CD4-positive, alpha-beta T cell treated with Interleukin-4 for 1 hour (primary cell): ENCODE results near the gene CATSPER4.
A peak's percentile ranks its signal among the peaks of the same experiment; 100 is the strongest.

ENCODE experiments used
- DNase-seq, 2 donors: peaks; one replicate each; pipeline ENCODE4 v3.0.0-alpha.2; 2020 to 2022

CATSPER4 gene

GRCh38 chr1:26190373-26190987, at the start of gene CATSPER4:
Gene CATSPER4, plus strand, starts transcription at chr1:26190602. Its CDS starts 26 bp downstream, at chr1:26190628.
- peak in 1 of 2 donors; percentile 35 for DNase-seq

- no peak for DNase-seq
Observed at GRCh38 chr1:26142159-26142558, 48.2 kb upstream of the CATSPER4 start.

GRCh38 chr1:26145041-26145959, 45.1 kb upstream of the CATSPER4 start:
- peak; percentile 77 to 79 for DNase-seq

- no peak for DNase-seq
Observed at GRCh38 chr1:26145960-26146294, 44.5 kb upstream of the CATSPER4 start.

GRCh38 chr1:26148887-26149286, 41.5 kb upstream of the CATSPER4 start:
- DNase-seq, result no peak

GRCh38 chr1:26153966-26154532, 36.4 kb upstream of the CATSPER4 start:
- DNase-seq, result no peak

- DNase-seq, result no peak
Observed at GRCh38 chr1:26154750-26155149, 35.7 kb upstream of the CATSPER4 start.

GRCh38 chr1:26155370-26156284, 34.8 kb upstream of the CATSPER4 start:
- DNase-seq, result no peak

GRCh38 chr1:26156285-26157038, 33.9 kb upstream of the CATSPER4 start:
- no peak for DNase-seq

GRCh38 chr1:26158271-26158907, 32.0 kb upstream of the CATSPER4 start:
- no peak for DNase-seq

- DNase-seq, result no peak
Observed at GRCh38 chr1:26158908-26159742, 31.3 kb upstream of the CATSPER4 start, which contains the start of gene FAM110D. Gene FAM110D, plus strand, starts transcription at chr1:26159079. Its CDS starts 2,213 bp downstream, at chr1:26161292.

GRCh38 chr1:26159743-26160039, 30.7 kb upstream of the CATSPER4 start:
- DNase-seq, result no peak

- no peak for DNase-seq
Observed at GRCh38 chr1:26160527-26161414, 29.6 kb upstream of the CATSPER4 start.

GRCh38 chr1:26161415-26162219, 28.8 kb upstream of the CATSPER4 start:
- DNase-seq, result peak; percentile 28 to 31

- no peak for DNase-seq
Observed at GRCh38 chr1:26162220-26162709, 28.1 kb upstream of the CATSPER4 start.

GRCh38 chr1:26163684-26164035, 26.7 kb upstream of the CATSPER4 start:
- no peak for DNase-seq

- peak; percentile 34 to 54 for DNase-seq
Observed at GRCh38 chr1:26164036-26164860, 26.2 kb upstream of the CATSPER4 start.
